OCI-LY3 (cell line): ENCODE data around the gene MCCC2.

Source experiments
- H2AFZ ChIP-seq: fragments of 200-600, 300-600 bp; shearing (Covaris generic); 2 replicates; pipeline ENCODE4 v1.6.0; 2014; ENCODE audit warnings: antibody characterized with exemption, low read depth, low read length
- H3K27ac ChIP-seq: fragments of 200-600, 300-600 bp; sonication (generic); 2 replicates; pipeline ENCODE4 v1.5.1; 2014; ENCODE audit warnings: mild to moderate bottlenecking, low read length, moderate library complexity, mixed read lengths
- H3K27me3 ChIP-seq: fragments of 200-600, 300-600 bp; sonication (generic); 2 replicates; pipeline ENCODE4 v1.6.1; 2014; ENCODE audit warnings: low read depth, low read length, mixed read lengths
- H3K36me3 ChIP-seq: fragments of 200-600, 300-600 bp; sonication (generic); replicated peaks from 2 replicates; pipeline ENCODE3; 2014; ENCODE audit warnings: low read depth, low read length, mixed read lengths
- H3K4me1 ChIP-seq: fragments of 300-600, 200-600 bp; sonication (generic); 2 replicates; pipeline ENCODE4 v1.6.1; 2014; ENCODE audit warnings: low read length, mixed read lengths
- H3K4me2 ChIP-seq: fragments of 200-600, 300-600 bp; sonication (generic); 2 replicates; pipeline ENCODE4 v1.6.1; 2014; ENCODE audit warnings: low read length, mixed read lengths
- H3K4me3 ChIP-seq: fragments of 300-600, 200-600 bp; sonication (generic); 2 replicates; pipeline ENCODE4 v1.5.1; 2014; ENCODE audit warnings: antibody characterized with exemption, mild to moderate bottlenecking, low read length, moderate library complexity
- H3K79me2 ChIP-seq: fragments of 300-600, 200-600 bp; shearing (Covaris generic); 2 replicates; pipeline ENCODE4 v1.6.1; 2014; ENCODE audit warnings: mild to moderate bottlenecking, low read length, mixed read lengths
- H3K9ac ChIP-seq: fragments of 300-600, 200-600 bp; shearing (Covaris generic); 2 replicates; pipeline ENCODE4 v1.6.0; 2014; ENCODE audit warnings: mild to moderate bottlenecking, low read length, moderate library complexity
- H3K9me3 ChIP-seq: fragments of 200-600, 300-600 bp; shearing (Covaris generic); 2 replicates; pipeline ENCODE4 v1.6.1; 2014; ENCODE audit warnings: low read length, mixed read lengths; ENCODE audit not compliant: insufficient read depth
- H4K20me1 ChIP-seq: fragments of 200-600, 300-600 bp; sonication (generic); 2 replicates; pipeline ENCODE4 v1.6.1; 2016; ENCODE audit warnings: low read length, mixed read lengths; ENCODE audit not compliant: insufficient read depth
- CTCF ChIP-seq: fragments of 200-600, 300-600 bp; sonication (generic); IDR thresholded peaks from 2 replicates; pipeline ENCODE4 v1.5.1; 2014; ENCODE audit warnings: antibody characterized with exemption, low read length, low read depth
- EZH2phosphoT487 ChIP-seq: fragments of 200-600 bp; shearing (Covaris generic); IDR thresholded peaks from 2 replicates; pipeline ENCODE4 v1.6.1; 2018; ENCODE audit warnings: antibody characterized with exemption, mixed run types, low read depth

MCCC2 gene

GRCh38 chr5:71586052-71586940, 844 bp upstream of the MCCC2 start:
- H2AFZ ChIP-seq = 0 out of 2 replicates have a peak overlapping the region, but pooled peaks have one; percentile 55
- peaks cover 42% of the 10 kb centered on the region for H3K79me2 ChIP-seq
- peak overlapping the region; percentile 82 for H3K4me2 ChIP-seq
- peaks cover 30% of the 10 kb centered on the region for H3K4me1 ChIP-seq
- no peaks in the 10 kb centered on the region for H3K27me3 ChIP-seq
- peak overlapping the region; percentile 63 for H3K27ac ChIP-seq
- peak overlapping the region; percentile 96 for H3K4me3 ChIP-seq
- peaks cover 4% of the 10 kb centered on the region; the same call in 1 of the 2 replicates for H4K20me1 ChIP-seq
- peak overlapping the region; percentile 89 for H3K9ac ChIP-seq
- no peaks in the 10 kb centered on the region for H3K9me3 ChIP-seq
- H3K36me3 ChIP-seq = peaks cover 9% of the 10 kb centered on the region
- TF ChIP-seq CTCF (no peak), EZH2phosphoT487 (no peak)

GRCh38 chr5:71587766-71588532, 809 bp downstream of the MCCC2 start:
- peaks cover 58% of the 10 kb centered on the region for H3K79me2 ChIP-seq

GRCh38 chr5:71588533-71588885, 1.4 kb downstream of the MCCC2 start:
- peaks cover 4% of the 10 kb centered on the region; the same call in 1 of the 2 replicates for H4K20me1 ChIP-seq
- H3K4me3 ChIP-seq = peak overlapping the region; percentile 96
- peaks cover 26% of the 10 kb centered on the region for H3K4me1 ChIP-seq
- no peaks in the 10 kb centered on the region for H3K27me3 ChIP-seq
- peaks cover 64% of the 10 kb centered on the region for H3K79me2 ChIP-seq
- H3K36me3 ChIP-seq = peaks cover 9% of the 10 kb centered on the region
- no peak overlapping the region for H2AFZ ChIP-seq
- TF ChIP-seq EZH2phosphoT487 (no peak), CTCF (no peak)
- no peak overlapping the region for H3K27ac ChIP-seq
- H3K9ac ChIP-seq = peak overlapping the region; percentile 97; the same call in 1 of the 2 replicates
- H3K9me3 ChIP-seq = no peaks in the 10 kb centered on the region
- peak overlapping the region; percentile 67 for H3K4me2 ChIP-seq

More at GRCh38 chr5:71587766-71588532, 809 bp downstream of the MCCC2 start:
- TF ChIP-seq CTCF = no peak
- no peak for TF ChIP-seq EZH2phosphoT487
- Histone ChIP-seq H2AFZ (0 out of 2 replicates have a peak overlapping the region, but pooled peaks have one; percentile 45), H3K9me3 (no peaks in the 10 kb centered on the region), H3K4me2 (peak overlapping the region; percentile 67), H3K27me3 (no peaks in the 10 kb centered on the region), H3K4me3 (peak overlapping the region; percentile 96), H3K36me3 (peaks cover 9% of the 10 kb centered on the region), H3K27ac (peak overlapping the region; percentile 77), H3K9ac (peak overlapping the region; percentile 97), H4K20me1 (peaks cover 4% of the 10 kb centered on the region; the same call in 1 of the 2 replicates), H3K4me1 (peaks cover 26% of the 10 kb centered on the region)

GRCh38 chr5:71589903-71590302, 2.8 kb downstream of the MCCC2 start:
- Histone ChIP-seq H4K20me1 (peaks cover 4% of the 10 kb centered on the region; the same call in 1 of the 2 replicates), H3K36me3 (peaks cover 9% of the 10 kb centered on the region), H3K4me1 (peaks cover 26% of the 10 kb centered on the region), H3K27me3 (no peaks in the 10 kb centered on the region), H3K9ac (no peak overlapping the region), H3K4me2 (peak overlapping the region; percentile 67), H3K9me3 (no peaks in the 10 kb centered on the region), H3K4me3 (no peak overlapping the region), H2AFZ (no peak overlapping the region), H3K27ac (no peak overlapping the region), H3K79me2 (peaks cover 78% of the 10 kb centered on the region)
- no peak for TF ChIP-seq EZH2phosphoT487
